Common myeloid progenitor, CD34-positive (primary cell): ENCODE data around the gene DAPK2.

Source experiments
- CTCF ChIA-PET: fragments of 350-600 bp; sonication (Branson Sonifier 250); formaldehyde crosslinking; loops from one replicate; lab custom pipeline; 2021; ENCODE audit warnings: antibody characterized with exemption; lab: Charles Lee
- POLR2A ChIA-PET: fragments of 350-600 bp; sonication (Branson Sonifier 250); formaldehyde crosslinking; loops from one replicate; lab custom pipeline; 2021; ENCODE audit warnings: antibody characterized with exemption; lab: Charles Lee
- DNase-seq, 3 donors: peaks; one replicate each; pipeline versions ENCODE4 v3.0.0 to v3.0.0-alpha.2; 2013
- H3K27ac ChIP-seq, 2 experiments: 1 replicate in 1 of 2; 2 replicates in 1 of 2; pipeline ENCODE4 v1.7.0; 2013; ENCODE audit warnings: inconsistent platforms in 2 of 2, low read length in 2 of 2, mild to moderate bottlenecking in 2 of 2, low read depth in 1 of 2, moderate library complexity in 1 of 2; ENCODE audit not compliant: severe bottlenecking in 2 of 2, insufficient read depth in 1 of 2, poor library complexity in 1 of 2
- H3K27me3 ChIP-seq, 5 experiments: replicated peaks in 2 of 5; 1 replicate in 3 of 5; 2 replicates in 2 of 5; pipeline versions ENCODE4 v1.6.1 to v1.7.0; 2013; ENCODE audit warnings: low read length in 4 of 5, mild to moderate bottlenecking in 2 of 5, moderate library complexity in 2 of 5, inconsistent platforms in 1 of 5; ENCODE audit not compliant: insufficient read depth in 5 of 5, control insufficient read depth in 4 of 5
- H3K36me3 ChIP-seq, 4 experiments: 1 replicate in 2 of 4; 2 replicates in 2 of 4; pipeline versions ENCODE4 v1.6.1 to v1.7.0; 2013; ENCODE audit warnings: low read length in 3 of 4, control low read depth in 1 of 4, mild to moderate bottlenecking in 1 of 4; ENCODE audit not compliant: control insufficient read depth in 4 of 4, insufficient read depth in 4 of 4
- H3K4me1 ChIP-seq, 4 experiments: 1 replicate in 3 of 4; 2 replicates in 1 of 4; pipeline versions ENCODE4 v1.6.1 to v1.7.1; 2013; ENCODE audit warnings: low read length in 3 of 4, mild to moderate bottlenecking in 3 of 4, control low read depth in 1 of 4, inconsistent platforms in 1 of 4, moderate library complexity in 1 of 4; ENCODE audit not compliant: control insufficient read depth in 4 of 4, insufficient read depth in 4 of 4; ENCODE audit errors: control extremely low read depth in 1 of 4
- H3K4me3 ChIP-seq, 7 experiments: 1 replicate in 4 of 7; 2 replicates in 3 of 7; pipeline versions ENCODE4 v1.5.1 to v1.7.0; 2013; ENCODE audit warnings: mild to moderate bottlenecking in 7 of 7, low read length in 6 of 7, moderate library complexity in 6 of 7, inconsistent platforms in 2 of 7, low read depth in 2 of 7, control low read depth in 1 of 7; ENCODE audit not compliant: insufficient read depth in 4 of 7, control insufficient read depth in 1 of 7; ENCODE audit errors: extremely low read depth in 1 of 7
- H3K9me3 ChIP-seq, 5 experiments: 1 replicate in 4 of 5; 2 replicates in 1 of 5; pipeline versions ENCODE4 v1.6.1 to v1.7.1; 2013; ENCODE audit warnings: low read length in 4 of 5, mild to moderate bottlenecking in 2 of 5, inconsistent platforms in 1 of 5, low read depth in 1 of 5, moderate library complexity in 1 of 5; ENCODE audit not compliant: control insufficient read depth in 4 of 5, insufficient read depth in 2 of 5; ENCODE audit errors: control extremely low read depth in 1 of 5
- WGBS: methylation state at CpG from one replicate; pipeline ENCODE4 v1.1.5; 2013; ENCODE audit not compliant: insufficient coverage; 5-methylcytosine and 5-hydroxymethylcytosine counted together

DAPK2 gene

GRCh38 chr15:63950911-63951481 lies 95.3 kb downstream of the DAPK2 start:
- WGBS, result 96% methylated on average over 6 of the region's 6 CpGs
- no peaks in the 10 kb centered on the region for H3K36me3 ChIP-seq
- no peaks in the 10 kb centered on the region for H3K9me3 ChIP-seq
- POLR2A ChIA-PET, result no interaction called here
- H3K4me3 ChIP-seq, result no peak overlapping the region
- H3K27ac ChIP-seq, result no peak overlapping the region
- H3K27me3 ChIP-seq, result no peaks in the 10 kb centered on the region
- CTCF ChIA-PET, result interaction anchor here (0.9 kb wide), 1 partner anchor 30 kb away, joined by 3 read pairs; no protein-coding TSS in a partner anchor
- no peak for DNase-seq
- peaks cover 6 to 26% (median 18%) of the 10 kb centered on the region in 4 experiments for H3K4me1 ChIP-seq

DNA sequence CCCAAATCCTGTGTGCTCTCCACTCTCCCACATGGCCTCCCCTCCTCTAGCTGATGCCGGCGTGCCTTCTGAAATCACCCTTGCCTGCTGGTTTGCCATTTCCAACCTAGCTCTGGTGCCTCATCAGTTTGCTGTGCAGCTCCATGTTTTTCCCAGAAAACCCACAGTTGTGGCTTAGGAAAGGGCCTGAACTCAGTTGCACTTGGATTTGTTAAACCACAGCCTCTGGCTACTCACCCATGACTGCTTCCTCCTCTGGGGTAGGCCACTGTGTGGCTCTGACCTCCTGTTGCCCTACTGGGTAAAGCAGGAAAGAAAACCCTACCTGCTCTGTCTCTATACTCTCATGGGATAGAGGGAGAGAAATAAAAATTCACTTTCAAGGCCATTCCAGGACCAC lies 97.3 kb downstream of the DAPK2 start:
- DNase-seq, result no peak
- Histone ChIP-seq H3K4me1 (peaks cover 6 to 32% (median 18%) of the 10 kb centered on the region in 4 experiments), H3K36me3 (no peaks in the 10 kb centered on the region), H3K4me3 (no peak overlapping the region), H3K27ac (no peak overlapping the region), H3K9me3 (no peaks in the 10 kb centered on the region), H3K27me3 (no peaks in the 10 kb centered on the region)
- ChIA-PET POLR2A (no interaction called here), CTCF (interaction anchor here (1.9 kb wide), 1 partner anchor 11 kb away, joined by 9 read pairs; no protein-coding TSS in a partner anchor)
- 100% methylated on average over 2 of the region's 2 CpGs for WGBS

DNA sequence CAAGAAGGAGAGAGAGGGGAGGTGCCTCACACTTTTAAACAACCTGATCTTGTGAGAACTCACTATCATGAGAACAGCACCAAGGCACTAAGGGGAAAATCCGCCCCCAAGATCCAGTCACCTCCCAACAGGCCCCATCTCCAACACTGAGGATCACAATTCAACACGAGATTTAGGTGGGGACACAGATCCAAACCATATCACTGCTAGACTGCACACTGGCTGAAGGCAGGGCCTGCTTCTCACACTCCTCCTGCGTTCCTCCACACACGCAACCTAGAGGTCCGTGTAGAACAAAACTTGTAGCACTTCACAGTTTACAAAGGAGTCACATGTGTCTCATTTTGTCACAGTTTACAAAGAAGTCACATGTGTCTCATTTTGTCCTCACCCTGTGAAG lies 97.8 kb downstream of the DAPK2 start:
- 95% methylated on average over 5 of the region's 5 CpGs for WGBS
- peaks cover 6 to 31% (median 15%) of the 10 kb centered on the region in 4 experiments for H3K4me1 ChIP-seq
- H3K9me3 ChIP-seq, result no peaks in the 10 kb centered on the region
- DNase-seq, result no peak
- H3K4me3 ChIP-seq, result no peak overlapping the region
- ChIA-PET POLR2A (no interaction called here), CTCF (interaction anchor here (1.5 to 1.9 kb wide), 2 partner anchors 10 to 58 kb away, joined by 3 to 9 read pairs; no protein-coding TSS in a partner anchor)
- H3K27me3 ChIP-seq, result no peaks in the 10 kb centered on the region
- no peaks in the 10 kb centered on the region for H3K36me3 ChIP-seq
- no peak overlapping the region for H3K27ac ChIP-seq

GRCh38 chr15:63947228-63947627 lies 99.1 kb downstream of the DAPK2 start:
- ChIA-PET CTCF (interaction anchor here (0.7 to 3.5 kb wide), 7 partner anchors 9 to 186 kb away, joined by 3 to 22 read pairs (median 3); no protein-coding TSS in a partner anchor), POLR2A (interaction anchor here (0.6 kb wide), 1 partner anchor 48 kb away, joined by 3 read pairs; no protein-coding TSS in a partner anchor)
- Histone ChIP-seq H3K27me3 (no peaks in the 10 kb centered on the region), H3K36me3 (no peaks in the 10 kb centered on the region), H3K27ac (no peak overlapping the region), H3K9me3 (no peaks in the 10 kb centered on the region), H3K4me1 (peaks cover 2 to 22% (median 11%) of the 10 kb centered on the region in 4 experiments), H3K4me3 (no peak overlapping the region)
- WGBS, result 100% methylated on average over 3 of the region's 4 CpGs
- no peak for DNase-seq

DNA sequence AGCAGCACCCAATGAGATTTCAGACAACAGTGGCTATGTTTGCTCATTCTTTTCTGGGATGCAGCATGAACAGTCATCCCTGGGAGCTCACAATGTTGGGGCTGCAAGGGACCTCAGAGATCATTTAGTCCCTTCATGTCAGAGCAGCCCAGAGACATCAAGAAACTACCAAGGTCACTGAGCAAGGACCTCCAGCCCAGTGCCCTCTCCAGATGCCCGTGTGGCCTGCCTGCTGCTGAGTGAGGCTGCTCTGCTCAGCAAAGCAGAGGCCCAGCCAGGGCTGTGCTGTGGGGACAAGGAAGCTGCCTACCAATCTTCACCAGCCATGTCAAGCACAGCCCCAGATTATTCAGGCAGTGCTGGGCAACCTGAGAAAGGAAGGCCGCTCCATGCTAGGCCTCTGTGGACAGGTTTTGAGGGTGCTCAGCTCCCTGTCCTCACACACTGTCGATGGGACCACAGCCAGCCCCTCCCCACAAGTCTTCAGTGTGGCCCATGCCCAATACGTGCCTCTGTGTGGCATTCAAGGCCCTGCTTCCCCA lies 99.7 kb downstream of the DAPK2 start:
- DNase-seq, result no peak
- Histone ChIP-seq H3K36me3 (no peaks in the 10 kb centered on the region), H3K4me3 (no peak overlapping the region), H3K27ac (no peak overlapping the region), H3K4me1 (peaks cover 0 to 15% (median 8%) of the 10 kb centered on the region in 4 experiments), H3K27me3 (no peaks in the 10 kb centered on the region), H3K9me3 (no peaks in the 10 kb centered on the region)
- CTCF ChIA-PET, result interaction anchor here (0.7 to 3.5 kb wide), 20 partner anchors 9 to 185 kb away, joined by 3 to 22 read pairs (median 4); no protein-coding TSS in a partner anchor
- POLR2A ChIA-PET, result interaction anchor here (0.6 kb wide), 1 partner anchor 47 kb away, joined by 3 read pairs; no protein-coding TSS in a partner anchor
- WGBS, result 92% methylated on average over 4 of the region's 4 CpGs

DNA sequence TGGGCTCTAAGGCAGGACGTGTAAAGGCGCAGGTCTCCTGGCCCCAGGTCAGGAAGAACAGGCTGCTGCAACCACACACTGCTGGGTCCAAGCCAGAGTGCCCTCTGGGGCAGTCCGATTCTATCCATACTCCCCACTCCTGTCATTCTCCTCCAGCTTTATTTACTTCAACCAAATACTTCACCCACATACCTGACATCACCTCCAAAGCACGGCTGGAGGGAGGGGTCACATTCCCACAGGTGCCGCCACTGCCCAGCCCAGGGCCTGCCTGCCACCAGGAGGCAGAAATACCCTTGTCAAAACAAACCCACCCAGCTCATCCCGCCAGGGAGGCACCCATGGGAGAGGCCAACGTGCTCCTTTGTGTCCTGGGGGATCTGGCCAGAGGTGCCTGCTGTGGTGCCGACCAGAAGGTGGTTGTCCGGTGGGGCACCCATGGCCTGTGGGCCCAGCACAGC lies 100.4 kb downstream of the DAPK2 start:
- H3K4me1 ChIP-seq, result peaks cover 0 to 9% (median 4%) of the 10 kb centered on the region in 4 experiments
- CTCF ChIA-PET, result interaction anchor here (0.7 to 3.5 kb wide), 30 partner anchors 8 to 185 kb away, joined by 3 to 22 read pairs (median 5); no protein-coding TSS in a partner anchor
- H3K27me3 ChIP-seq, result no peaks in the 10 kb centered on the region
- H3K27ac ChIP-seq, result no peak overlapping the region
- POLR2A ChIA-PET, result no interaction called here
- no peak overlapping the region for H3K4me3 ChIP-seq
- H3K36me3 ChIP-seq, result no peaks in the 10 kb centered on the region
- 95% methylated on average over 8 of the region's 9 CpGs for WGBS
- H3K9me3 ChIP-seq, result no peaks in the 10 kb centered on the region
- DNase-seq, result no peak
